ENCODE results near the gene ID2.

- TF ChIP-seq POLR2AphosphoS5 (IDR thresholded peaks at IDR 0.05) (no peak), POLR2A (IDR thresholded peaks at IDR 0.05) (no peak), CTCF (IDR thresholded peaks at IDR 0.05) (no peak)
Observed at GRCh38 chr2:8694737-8695136, 12.9 kb downstream of the ID2 start.
